Endothelial cell (in vitro differentiated cells): ENCODE data around the gene SMYD5. TPM values are rescaled to one million over a fixed set of nuclear protein-coding genes. Genes with fewer than 3 reads are reported as not detected.

ENCODE experiments used
- DNase-seq: peaks from one replicate; pipeline ENCODE4 v3.0.0; 2021; ENCODE audit warnings: low spot score
- H3K27ac Mint-ChIP-seq: one replicate; pipeline ENCODE4 v1.8.0; 2021; ENCODE audit warnings: mixed read lengths, inconsistent platforms; ENCODE audit not compliant: unreplicated experiment
- H3K27me3 Mint-ChIP-seq: one replicate; pipeline ENCODE4 v1.8.0; 2021; ENCODE audit warnings: mild to moderate bottlenecking, moderate library complexity, mixed read lengths, inconsistent platforms; ENCODE audit not compliant: unreplicated experiment
- H3K36me3 Mint-ChIP-seq: one replicate; pipeline ENCODE4 v1.8.0; 2021; ENCODE audit warnings: mild to moderate bottlenecking, low read depth, mixed read lengths, inconsistent platforms; ENCODE audit not compliant: unreplicated experiment
- H3K4me1 Mint-ChIP-seq: one replicate; pipeline ENCODE4 v1.8.0; 2021; ENCODE audit warnings: mild to moderate bottlenecking, mixed read lengths, inconsistent platforms; ENCODE audit not compliant: unreplicated experiment
- H3K4me3 Mint-ChIP-seq: one replicate; pipeline ENCODE4 v1.8.0; 2021; ENCODE audit warnings: mild to moderate bottlenecking, mixed read lengths, inconsistent platforms; ENCODE audit not compliant: unreplicated experiment
- H3K9me3 Mint-ChIP-seq: one replicate; pipeline ENCODE4 v1.8.0; 2021; ENCODE audit warnings: mixed read lengths, inconsistent platforms; ENCODE audit not compliant: unreplicated experiment
- total RNA-seq: library from RNA; stranded (reverse); fragmentation: NEBNext Ultra II Directional; extraction: Animal tissue kit (Norgen Biotek cat#: 25700); gene quantifications from one replicate; pipeline ENCODE4 v1.2.1, GENCODE V29; 2021; ENCODE audit not compliant: unreplicated experiment
- TF ChIP-seq, protein P1 (sequence below): fragments of 200-600 bp; sonication (generic); IDR thresholded peaks from one replicate; pipeline ENCODE4 v1.5.0; 2021; ENCODE audit warnings: antibody characterized with exemption; ENCODE audit not compliant: unreplicated experiment

SMYD5 gene
- total RNA-seq, 1 donor from 2014 or later = 17.0 TPM

DNA sequence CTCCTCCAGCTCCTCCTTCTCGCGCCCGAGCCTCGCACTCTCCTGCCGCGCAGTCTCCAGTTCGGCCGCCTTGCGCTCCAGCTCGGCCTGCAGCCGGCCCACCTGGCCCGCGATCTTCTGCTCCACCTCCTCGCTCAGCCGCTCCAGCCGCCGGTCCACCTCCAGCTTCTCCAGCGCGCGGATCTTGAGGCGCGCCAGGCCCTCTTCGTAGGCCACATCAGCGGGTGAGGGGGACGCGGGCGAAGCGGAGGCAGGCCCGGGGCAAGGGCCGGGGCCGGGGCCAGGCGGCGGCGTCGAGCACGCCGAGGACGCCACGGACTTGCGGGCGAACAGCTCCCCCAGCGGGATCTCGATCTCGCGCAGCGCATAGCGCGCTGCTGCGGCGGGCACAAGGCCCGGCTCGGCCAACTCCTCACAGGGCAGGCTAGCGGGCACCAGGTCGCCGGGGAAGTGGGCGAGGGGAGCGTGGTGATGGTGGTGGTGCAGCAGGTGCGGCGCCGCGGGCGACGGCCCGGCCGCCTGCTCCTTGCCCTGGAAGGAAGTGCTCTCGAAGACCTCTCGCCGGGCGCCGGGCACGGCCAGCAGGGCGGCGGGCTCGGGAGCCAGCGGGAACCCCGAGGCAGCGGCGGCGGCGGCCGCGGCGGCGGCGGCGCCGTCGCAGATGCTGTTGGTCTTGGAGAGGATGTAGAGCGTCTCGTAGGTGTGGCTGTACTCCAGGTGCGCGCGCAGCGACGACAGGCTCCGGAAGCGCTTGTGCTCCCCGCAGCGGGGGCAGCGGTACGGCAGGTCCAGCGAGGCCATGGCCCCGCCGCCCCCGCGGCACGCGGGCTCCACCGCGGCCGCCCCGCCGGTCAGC lies 55.0 kb downstream of the SMYD5 start:
- Mint-ChIP-seq H3K9me3 (no peaks in the 10 kb centered on the region), H3K4me3 (no peak overlapping the region), H3K27ac (no peak overlapping the region), H3K36me3 (peaks cover 6% of the 10 kb centered on the region), H3K4me1 (peaks cover 16% of the 10 kb centered on the region), H3K27me3 (peaks cover 30% of the 10 kb centered on the region)
- TF ChIP-seq, protein P1, sequence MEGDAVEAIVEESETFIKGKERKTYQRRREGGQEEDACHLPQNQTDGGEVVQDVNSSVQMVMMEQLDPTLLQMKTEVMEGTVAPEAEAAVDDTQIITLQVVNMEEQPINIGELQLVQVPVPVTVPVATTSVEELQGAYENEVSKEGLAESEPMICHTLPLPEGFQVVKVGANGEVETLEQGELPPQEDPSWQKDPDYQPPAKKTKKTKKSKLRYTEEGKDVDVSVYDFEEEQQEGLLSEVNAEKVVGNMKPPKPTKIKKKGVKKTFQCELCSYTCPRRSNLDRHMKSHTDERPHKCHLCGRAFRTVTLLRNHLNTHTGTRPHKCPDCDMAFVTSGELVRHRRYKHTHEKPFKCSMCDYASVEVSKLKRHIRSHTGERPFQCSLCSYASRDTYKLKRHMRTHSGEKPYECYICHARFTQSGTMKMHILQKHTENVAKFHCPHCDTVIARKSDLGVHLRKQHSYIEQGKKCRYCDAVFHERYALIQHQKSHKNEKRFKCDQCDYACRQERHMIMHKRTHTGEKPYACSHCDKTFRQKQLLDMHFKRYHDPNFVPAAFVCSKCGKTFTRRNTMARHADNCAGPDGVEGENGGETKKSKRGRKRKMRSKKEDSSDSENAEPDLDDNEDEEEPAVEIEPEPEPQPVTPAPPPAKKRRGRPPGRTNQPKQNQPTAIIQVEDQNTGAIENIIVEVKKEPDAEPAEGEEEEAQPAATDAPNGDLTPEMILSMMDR = no peak
- DNase-seq = peak; percentile 44

DNA sequence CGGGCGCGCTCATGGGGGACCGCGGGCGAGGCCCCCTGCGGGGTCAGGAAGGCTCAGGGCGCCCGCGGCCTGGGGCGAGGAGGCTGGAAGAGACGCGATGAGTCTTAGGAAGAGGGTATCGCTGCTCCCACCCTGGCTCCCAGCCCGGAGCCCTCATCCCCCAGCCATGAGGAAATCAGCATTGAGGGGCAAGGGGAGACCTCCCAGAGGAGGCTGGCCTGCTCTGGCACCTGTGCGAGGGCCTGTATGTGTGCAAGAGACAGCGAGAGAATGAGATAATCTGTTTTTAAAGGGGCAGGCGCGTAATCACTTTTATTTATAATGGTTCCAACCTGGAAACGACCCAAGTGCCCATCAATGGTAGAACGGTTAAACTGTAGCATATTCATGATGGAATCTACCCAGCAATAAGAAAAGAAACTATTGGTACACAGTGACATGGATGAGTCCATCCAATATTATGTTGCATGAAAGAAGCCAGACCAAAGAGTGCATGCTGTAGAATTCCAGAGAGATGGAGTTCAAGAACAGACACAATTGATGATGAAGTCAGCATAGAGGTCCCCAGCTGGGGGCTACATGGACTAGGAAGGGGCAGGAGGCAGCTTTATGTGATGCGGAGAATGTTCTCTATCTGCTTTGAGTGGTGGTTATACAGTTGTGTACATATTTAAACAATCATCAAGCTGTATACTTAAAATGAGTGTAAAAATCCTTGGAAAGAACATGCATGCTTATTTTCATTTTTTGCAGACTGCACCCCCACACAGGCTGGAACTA lies 55.8 kb downstream of the SMYD5 start:
- Mint-ChIP-seq H3K9me3 (no peaks in the 10 kb centered on the region), H3K4me3 (peak overlapping the region; percentile 53), H3K36me3 (peaks cover 6% of the 10 kb centered on the region), H3K27me3 (peaks cover 30% of the 10 kb centered on the region), H3K4me1 (peaks cover 16% of the 10 kb centered on the region), H3K27ac (peak overlapping the region; percentile 26)
- no peak for DNase-seq
- TF ChIP-seq, protein P1 = no peak

DNA sequence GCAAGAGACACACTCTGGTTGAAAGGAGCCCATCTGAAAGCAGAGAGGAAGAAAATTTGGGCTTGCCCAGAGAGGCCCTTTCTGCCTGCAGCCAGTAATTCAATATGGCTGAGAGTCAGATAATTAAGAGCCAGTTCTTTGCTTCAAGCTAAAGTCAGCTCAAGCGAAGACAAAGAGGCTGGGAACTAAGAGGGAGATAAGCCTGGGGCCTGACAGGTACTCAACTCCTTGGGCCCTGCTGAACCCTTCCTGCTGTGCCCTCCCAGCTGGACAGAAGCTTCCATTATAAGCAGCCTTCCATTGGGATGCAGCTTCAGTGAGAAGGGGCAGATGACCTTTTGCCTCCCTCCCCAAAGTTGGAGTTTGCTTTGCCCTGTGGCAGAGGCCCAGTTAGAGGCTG lies 58.2 kb downstream of the SMYD5 start:
- no peaks in the 10 kb centered on the region for H3K9me3 Mint-ChIP-seq
- TF ChIP-seq, protein P1 = no peak
- no peak overlapping the region for H3K27ac Mint-ChIP-seq
- H3K4me1 Mint-ChIP-seq = peaks cover 16% of the 10 kb centered on the region
- DNase-seq = no peak
- peaks cover 30% of the 10 kb centered on the region for H3K27me3 Mint-ChIP-seq
- H3K36me3 Mint-ChIP-seq = peaks cover 6% of the 10 kb centered on the region
- H3K4me3 Mint-ChIP-seq = no peak overlapping the region

Other genes with a start within 250 kb of the SMYD5 start
- gene SFXN5, start 142.5 kb upstream of the SMYD5 start, total RNA-seq = 29.8 TPM
- gene RAB11FIP5, start 101.3 kb upstream of the SMYD5 start, total RNA-seq = 27.8 TPM
- gene NOTO, start 11.7 kb upstream of the SMYD5 start, total RNA-seq = not detected
- gene PRADC1, start 19.0 kb downstream of the SMYD5 start, total RNA-seq = 24.1 TPM
- 183 TPM for gene CCT7, start 20.1 kb downstream of the SMYD5 start, total RNA-seq
- 2.1 TPM for gene FBXO41, start 70.2 kb downstream of the SMYD5 start, total RNA-seq
- 0.15 TPM for gene EGR4, start 79.3 kb downstream of the SMYD5 start, total RNA-seq
- 21.5 TPM for gene ALMS1, start 171.6 kb downstream of the SMYD5 start, total RNA-seq